NCI-H524 treated with DMSO at 0.1 percent for 48 hours (cell line): ENCODE results near the gene DNAH3.
"Not testable (repeated sequence)": the region's sequence is repeated elsewhere in the genome, so short reads cannot be mapped to it uniquely, and the experiment has no call there.

ENCODE experiments used
- DNase-seq: peaks from one replicate; lab custom pipeline; 2025; lab: John Stamatoyannopoulos, UW

Gene DNAH3

GRCh38 chr16:21120976-21121520 is 29.6 kb downstream of the DNAH3 start:
- DNase-seq, result no peak

- no peak for DNase-seq
These were observed 33.1 kb downstream of the DNAH3 start for GRCh38 chr16:21117567-21117966.

GRCh38 chr16:21116148-21116693 is 34.4 kb downstream of the DNAH3 start:
- no peak for DNase-seq

GRCh38 chr16:21115551-21115950 is 35.1 kb downstream of the DNAH3 start:
- not testable (repeated sequence) for DNase-seq

GRCh38 chr16:21103941-21104860 is 46.4 kb downstream of the DNAH3 start:
- no peak for DNase-seq

GRCh38 chr16:21101631-21102420 is 48.8 kb downstream of the DNAH3 start:
- DNase-seq, result peak; percentile 59

- no peak for DNase-seq
These were observed 50.2 kb downstream of the DNAH3 start for GRCh38 chr16:21100447-21100846.

- peak; percentile 20 for DNase-seq
These were observed 53.5 kb downstream of the DNAH3 start for GRCh38 chr16:21097151-21097550.

GRCh38 chr16:21094719-21095118 is 55.9 kb downstream of the DNAH3 start:
- not testable (repeated sequence) for DNase-seq

GRCh38 chr16:21092951-21093350 is 57.7 kb downstream of the DNAH3 start:
- DNase-seq, result no peak

GRCh38 chr16:21088646-21089538 is 61.8 kb downstream of the DNAH3 start:
- no peak for DNase-seq

- DNase-seq, result no peak
These were observed 62.5 kb downstream of the DNAH3 start for GRCh38 chr16:21088143-21088542.

- DNase-seq, result no peak
These were observed 65.9 kb downstream of the DNAH3 start for GRCh38 chr16:21084631-21085225.

- peak; percentile 17 for DNase-seq
These were observed 66.8 kb downstream of the DNAH3 start for GRCh38 chr16:21083729-21084268.

- no peak for DNase-seq
These were observed 69.3 kb downstream of the DNAH3 start for GRCh38 chr16:21081329-21081728.

- no peak for DNase-seq
These were observed 72.1 kb downstream of the DNAH3 start for GRCh38 chr16:21078563-21078962.

- DNase-seq, result no peak
These were observed 74.3 kb downstream of the DNAH3 start for GRCh38 chr16:21076186-21076883.

GRCh38 chr16:21075252-21075651 is 75.4 kb downstream of the DNAH3 start:
- DNase-seq, result no peak

- no peak for DNase-seq
These were observed 77.7 kb downstream of the DNAH3 start for GRCh38 chr16:21072976-21073375.

GRCh38 chr16:21071741-21072140 is 78.9 kb downstream of the DNAH3 start:
- DNase-seq, result no peak
